Measurements from ENCODE around the gene KMT2A. TPM values are rescaled to one million over a fixed set of nuclear protein-coding genes. Genes with fewer than 3 reads are reported as not detected.

Gene KMT2A
- total and polyA plus RNA-seq, 10 of the 15 experiments (the other 5 are each of a cell fraction or from before 2014, with no cell fraction given), result 6.1 to 56.9 (median 25.4) TPM

- TF ChIP-seq SKIL (IDR thresholded peaks at IDR 0.05; ENCODE audit: low read depth, poor library complexity, severe bottlenecking), result no peak
- TF ChIP-seq BHLHE40 (IDR thresholded peaks at IDR 0.05; ENCODE audit: borderline replicate concordance in 1 of 2, low read depth in 2 of 2, low read length in 1 of 2), result peak in 1 of 2 experiments; percentile 14; a peak in 1 of 4 replicates
- TF ChIP-seq CBX3 (IDR thresholded peaks at IDR 0.05; ENCODE audit: borderline replicate concordance, low read depth), result no peak
- no peak for TF ChIP-seq MEF2A (IDR thresholded peaks at IDR 0.05; ENCODE audit: insufficient read depth, low read depth, low read length)
- no peak for TF ChIP-seq SMC3 (IDR thresholded peaks at IDR 0.05; ENCODE audit: borderline replicate concordance, low read length)
- TF ChIP-seq CBX5 (IDR thresholded peaks at IDR 0.05; ENCODE audit: low read depth), result no peak
- TF ChIP-seq POLR2AphosphoS5 (IDR thresholded peaks at IDR 0.05; ENCODE audit: low read length), result no peak
- TF ChIP-seq SIX5 (IDR thresholded peaks at IDR 0.05; ENCODE audit: low read depth, low read length, severe bottlenecking), result no peak
- TF ChIP-seq ELK1 (IDR thresholded peaks at IDR 0.05; ENCODE audit: low read depth, low read length), result no peak
- TF ChIP-seq USF1 (IDR thresholded peaks at IDR 0.05; ENCODE audit: borderline replicate concordance, extremely low read length, insufficient read depth, low read depth, low read length), result no peak
- TF ChIP-seq ZNF687 (IDR thresholded peaks at IDR 0.05), result no peak
- no peak for TF ChIP-seq MEF2B (IDR thresholded peaks at IDR 0.05; ENCODE audit: partially characterized antibody, poor library complexity, severe bottlenecking)
- TF ChIP-seq ZNF622 (IDR thresholded peaks at IDR 0.05), result no peak
- TF ChIP-seq FOS (IDR thresholded peaks at IDR 0.05; ENCODE audit: borderline replicate concordance, extremely low read depth, insufficient read length), result no peak
Observed at GRCh38 chr11:118438314-118438931, 2.1 kb downstream of the KMT2A start (continued).
